Glomerular visceral epithelial cell (primary cell): Measurements from ENCODE around the gene IQCN.

ENCODE experiments used
- DNase-seq: peaks from one replicate; pipeline ENCODE4 v3.0.0-alpha.2; 2016; ENCODE audit errors: extremely low spot score

Gene IQCN

GRCh38 chr19:18274219-18274780 lies at the start of gene IQCN:
TSS of gene IQCN (minus strand) at chr19:18274452. CDS start at chr19:18269478, 4,974 bp downstream.
- peak; percentile 47 for DNase-seq

- peak; percentile 98 for DNase-seq
Observed at GRCh38 chr19:18322759-18323460, 48.7 kb upstream of the IQCN start, which contains the start of gene LSM4. TSS of gene LSM4 (minus strand) at chr19:18323076. CDS start at chr19:18323020, 56 bp downstream.

- DNase-seq = peak; percentile 60
Observed at GRCh38 chr19:18322318-18322758, 48.1 kb upstream of the IQCN start.

- no peak for DNase-seq
Observed at GRCh38 chr19:18321734-18322102, 47.5 kb upstream of the IQCN start.

- no peak for DNase-seq
Observed at GRCh38 chr19:18320865-18321733, 46.8 kb upstream of the IQCN start.

GRCh38 chr19:18319591-18320135 lies 45.4 kb upstream of the IQCN start:
- DNase-seq = no peak

GRCh38 chr19:18317961-18318800 lies 43.9 kb upstream of the IQCN start:
- DNase-seq = no peak

- no peak for DNase-seq
Observed at GRCh38 chr19:18313398-18313797, 39.1 kb upstream of the IQCN start.

GRCh38 chr19:18312092-18312534 lies 37.9 kb upstream of the IQCN start:
- DNase-seq = no peak

GRCh38 chr19:18311502-18312091 lies 37.3 kb upstream of the IQCN start:
- DNase-seq = no peak

GRCh38 chr19:18310966-18311365 lies 36.7 kb upstream of the IQCN start:
- DNase-seq = no peak

- no peak for DNase-seq
Observed at GRCh38 chr19:18310118-18310909, 36.1 kb upstream of the IQCN start.

GRCh38 chr19:18309525-18310064 lies 35.3 kb upstream of the IQCN start:
- DNase-seq = no peak

GRCh38 chr19:18308948-18309325 lies 34.7 kb upstream of the IQCN start:
- DNase-seq = no peak

GRCh38 chr19:18308051-18308947 lies 34.0 kb upstream of the IQCN start:
- no peak for DNase-seq

GRCh38 chr19:18307271-18307681 lies 33.0 kb upstream of the IQCN start:
- DNase-seq = no peak

GRCh38 chr19:18306888-18307260 lies 32.6 kb upstream of the IQCN start:
- DNase-seq = no peak

- DNase-seq = no peak
Observed at GRCh38 chr19:18306209-18306887, 32.1 kb upstream of the IQCN start.
